GM12878 (cell line): ENCODE measurements around the gene VCP. TPM values are rescaled to one million over a fixed set of nuclear protein-coding genes. Genes with fewer than 3 reads are reported as not detected.
A peak's percentile ranks its signal among the peaks of the same experiment; 100 is the strongest.

Experiments used
- ASH2L ChIP-seq: fragments of 300-600, 200-600 bp; sonication (generic); IDR thresholded peaks from 2 replicates; pipeline ENCODE4 v1.6.1; 2017; ENCODE audit warnings: low read depth, mild to moderate bottlenecking, borderline replicate concordance
- BRCA1 ChIP-seq: IDR thresholded peaks from 2 replicates; pipeline ENCODE4 v1.6.1; 2011; ENCODE audit warnings: low read depth, low read length, improper control_type of control experiment
- CBFB ChIP-seq: IDR thresholded peaks from 2 replicates; pipeline ENCODE4 v1.6.1; 2016; ENCODE audit warnings: antibody characterized with exemption, low read depth
- CEBPB ChIP-seq, 2 experiments: fragments of 150-350 bp in 1 of 2; IDR thresholded peaks; 2 replicates each; pipeline ENCODE4 v1.6.1; 2012 to 2014; ENCODE audit warnings: low read depth in 2 of 2, low read length in 2 of 2, borderline replicate concordance in 1 of 2, inconsistent platforms in 1 of 2
- CREM ChIP-seq: IDR thresholded peaks from 2 replicates; pipeline ENCODE4 v1.6.1; 2014; ENCODE audit warnings: antibody characterized with exemption, low read depth
- E2F8 ChIP-seq: fragments of 450-650 bp; IDR thresholded peaks from 2 replicates; pipeline ENCODE4 v1.6.1; 2018; ENCODE audit warnings: mild to moderate bottlenecking, low read depth, moderate library complexity; ENCODE audit not compliant: partially characterized antibody
- EGR1 ChIP-seq, 2 experiments: IDR thresholded peaks; 1 replicate in 1 of 2; 2 replicates in 1 of 2; pipeline ENCODE4 v1.6.1; 2011 to 2012; ENCODE audit warnings: low read depth in 2 of 2, low read length in 2 of 2, borderline replicate concordance in 1 of 2, mild to moderate bottlenecking in 1 of 2, moderate library complexity in 1 of 2
- ETV6 ChIP-seq, 2 experiments: fragments of 450-650 bp in 1 of 2; IDR thresholded peaks in 1 of 2; conservative IDR thresholded peaks in 1 of 2; 2 replicates each; pipeline ENCODE4 v1.6.1; 2014; ENCODE audit warnings: antibody characterized with exemption in 1 of 2, borderline replicate concordance in 1 of 2, low read depth in 1 of 2, mild to moderate bottlenecking in 1 of 2, moderate library complexity in 1 of 2
- HCFC1 ChIP-seq: fragments of 150-350 bp; IDR thresholded peaks from 2 replicates; pipeline ENCODE4 v1.6.1; 2014; ENCODE audit warnings: low read length
- HDGF ChIP-seq: fragments of 450-650 bp; IDR thresholded peaks from 2 replicates; pipeline ENCODE4 v1.6.1; 2016; ENCODE audit warnings: antibody characterized with exemption
- NFIC ChIP-seq: IDR thresholded peaks from 2 replicates; pipeline ENCODE4 v1.6.1; 2012; ENCODE audit warnings: low read depth, mild to moderate bottlenecking, inconsistent platforms, low read length, moderate library complexity
- NRF1 ChIP-seq: conservative IDR thresholded peaks from 2 replicates; pipeline ENCODE4 v1.6.1; 2011; ENCODE audit warnings: mild to moderate bottlenecking, low read depth, low read length, improper control_type of control experiment
- RUNX3 ChIP-seq: IDR thresholded peaks from 2 replicates; pipeline ENCODE4 v1.6.1; 2012; ENCODE audit warnings: low read length, inconsistent platforms
- TCF7 ChIP-seq: IDR thresholded peaks from 2 replicates; pipeline ENCODE4 v1.6.1; 2014; ENCODE audit warnings: antibody characterized with exemption, borderline replicate concordance
- YBX1 ChIP-seq: fragments of 450-650 bp; IDR thresholded peaks from 2 replicates; pipeline ENCODE4 v1.6.1; 2016; ENCODE audit warnings: antibody characterized with exemption
- YY1 ChIP-seq: IDR thresholded peaks from 2 replicates; pipeline ENCODE4 v1.6.1; 2011; ENCODE audit warnings: low read depth, mild to moderate bottlenecking, low read length
- polyA plus RNA-seq, 11 experiments: library from polyadenylated mRNA; depleted of rRNA in 4 of 11; unstranded in 6 of 11; stranded (reverse) in 5 of 11; fragments of >200 nt; fragmentation: Nextera tagmentation in 4 of 11; fragmentation: Illumina TruSeq in 1 of 11; extraction: Ambion mirVana in 4 of 11; extraction: Trizol in 1 of 11; gene quantifications; 1 replicate in 1 of 11; 2 replicates in 10 of 11; pipeline versions ENCODE4 v1.2.1 to v1.2.3, GENCODE V29; 2011 to 2016; ENCODE audit warnings: inconsistent platforms in 2 of 11, missing spikeins in 2 of 11, low read depth in 1 of 11
- total RNA-seq, 4 experiments: library from RNA; depleted of rRNA in 3 of 4; stranded (reverse); fragments of >200 nt in 3 of 4; fragmentation: Illumina TruSeq in 1 of 4; extraction: Trizol in 1 of 4; gene quantifications; 2 replicates each; pipeline versions ENCODE4 v1.2.1 to v1.2.3, GENCODE V29; 2013 to 2021
- TF ChIP-seq, protein P1 (sequence below): IDR thresholded peaks from 2 replicates; pipeline ENCODE4 v1.6.1; 2011; ENCODE audit warnings: mild to moderate bottlenecking, low read depth, low read length, moderate library complexity; ENCODE audit not compliant: insufficient replicate concordance
- TF ChIP-seq, protein P2 (sequence below): fragments of 150-350 bp; IDR thresholded peaks from 2 replicates; pipeline ENCODE4 v1.6.1; 2014; ENCODE audit warnings: mild to moderate bottlenecking, low read depth, low read length

The VCP gene
- total and polyA plus RNA-seq, 10 of the 15 experiments (the other 5 are each of a cell fraction or from before 2014, with no cell fraction given): 7.4 to 327 (median 244) TPM

DNA sequence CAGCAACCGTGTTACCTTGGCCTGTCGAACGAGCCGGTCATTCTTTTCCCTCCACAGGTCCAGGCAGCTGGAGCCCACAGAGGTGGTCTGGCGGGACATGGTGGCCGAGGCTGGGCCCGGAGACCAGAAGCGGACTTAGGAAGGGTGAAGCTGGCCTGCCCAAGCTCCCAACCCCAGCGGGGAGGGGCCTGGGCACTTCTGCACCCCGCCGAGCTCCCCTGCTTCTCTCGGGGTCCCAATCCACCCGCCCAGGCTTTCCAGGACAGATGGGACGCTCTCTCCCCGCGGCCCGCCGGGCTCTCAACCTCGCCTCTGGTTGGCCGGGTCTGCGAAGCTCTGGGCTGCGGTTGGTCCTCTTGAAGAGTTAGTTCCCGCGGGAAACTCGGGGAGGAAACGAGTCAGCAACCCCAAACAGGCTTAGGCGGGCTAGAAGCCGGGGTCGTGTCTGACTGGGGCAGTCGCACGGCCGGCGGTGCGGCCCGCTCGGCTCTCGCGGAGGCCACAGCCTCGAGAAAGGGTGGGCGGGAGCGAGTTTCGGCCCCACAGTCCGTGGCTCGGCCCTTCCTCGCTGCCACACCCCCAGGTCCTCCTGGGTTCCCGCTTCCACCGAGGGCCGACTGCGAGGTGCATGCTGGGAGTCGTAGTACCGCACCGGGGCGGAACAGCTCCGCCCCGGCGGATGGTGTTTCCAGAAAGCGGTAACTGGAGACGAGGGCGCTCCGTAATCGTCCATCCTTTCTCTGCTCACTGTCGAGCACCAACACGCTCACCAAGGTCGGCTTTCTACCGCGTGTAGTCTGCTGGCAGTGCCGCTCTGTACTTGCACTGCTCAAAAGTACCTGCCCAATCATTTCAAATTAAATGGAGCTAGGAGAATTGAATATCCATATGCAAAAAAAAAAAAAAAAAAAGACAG, 7.3 kb upstream of the VCP start, which contains the start of gene FANCG (continued):
- TF ChIP-seq, protein P1, sequence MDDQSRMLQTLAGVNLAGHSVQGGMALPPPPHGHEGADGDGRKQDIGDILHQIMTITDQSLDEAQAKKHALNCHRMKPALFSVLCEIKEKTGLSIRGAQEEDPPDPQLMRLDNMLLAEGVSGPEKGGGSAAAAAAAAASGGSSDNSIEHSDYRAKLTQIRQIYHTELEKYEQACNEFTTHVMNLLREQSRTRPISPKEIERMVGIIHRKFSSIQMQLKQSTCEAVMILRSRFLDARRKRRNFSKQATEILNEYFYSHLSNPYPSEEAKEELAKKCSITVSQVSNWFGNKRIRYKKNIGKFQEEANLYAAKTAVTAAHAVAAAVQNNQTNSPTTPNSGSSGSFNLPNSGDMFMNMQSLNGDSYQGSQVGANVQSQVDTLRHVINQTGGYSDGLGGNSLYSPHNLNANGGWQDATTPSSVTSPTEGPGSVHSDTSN: no peak
- TF ChIP-seq NRF1 (no peak), TCF7 (no peak), RUNX3 (peak; percentile 54), BRCA1 (0 out of 2 replicates have a peak, but pooled peaks have one; percentile 17), ASH2L (no peak), CREM (peak; percentile 58; the same call in 1 of the 2 replicates), E2F8 (peak; percentile 84), EGR1 (IDR thresholded peaks at IDR 0.05; ENCODE audit: borderline replicate concordance in 1 of 2, low read depth in 2 of 2, low read length in 2 of 2) (peak in 1 of 2 experiments; percentile 42; a peak in 1 of 3 replicates), HCFC1 (peak; percentile 86), CBFB (no peak), CEBPB (IDR thresholded peaks at IDR 0.05; ENCODE audit: borderline replicate concordance in 1 of 2, low read depth in 2 of 2, low read length in 2 of 2) (no peak), HDGF (no peak), YY1 (peak; percentile 82), ETV6 (conservative IDR thresholded peaks at IDR 0.05 in 1 of 2, IDR thresholded peaks at IDR 0.05 in 1 of 2; ENCODE audit: borderline replicate concordance in 1 of 2, low read depth in 1 of 2) (no peak), YBX1 (no peak), NFIC (no peak)
- TF ChIP-seq, protein P2, sequence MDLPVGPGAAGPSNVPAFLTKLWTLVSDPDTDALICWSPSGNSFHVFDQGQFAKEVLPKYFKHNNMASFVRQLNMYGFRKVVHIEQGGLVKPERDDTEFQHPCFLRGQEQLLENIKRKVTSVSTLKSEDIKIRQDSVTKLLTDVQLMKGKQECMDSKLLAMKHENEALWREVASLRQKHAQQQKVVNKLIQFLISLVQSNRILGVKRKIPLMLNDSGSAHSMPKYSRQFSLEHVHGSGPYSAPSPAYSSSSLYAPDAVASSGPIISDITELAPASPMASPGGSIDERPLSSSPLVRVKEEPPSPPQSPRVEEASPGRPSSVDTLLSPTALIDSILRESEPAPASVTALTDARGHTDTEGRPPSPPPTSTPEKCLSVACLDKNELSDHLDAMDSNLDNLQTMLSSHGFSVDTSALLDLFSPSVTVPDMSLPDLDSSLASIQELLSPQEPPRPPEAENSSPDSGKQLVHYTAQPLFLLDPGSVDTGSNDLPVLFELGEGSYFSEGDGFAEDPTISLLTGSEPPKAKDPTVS: no peak
